H9 (cell line): ENCODE results near the gene BFSP2. TPM values are rescaled to one million over a fixed set of nuclear protein-coding genes. Genes with fewer than 3 reads are reported as not detected.

Experiments
- DNase-seq: peaks from one replicate; pipeline ENCODE4 v3.0.0-alpha.2; 2017
- H2AFZ ChIP-seq: one replicate; pipeline ENCODE4 v1.6.1; 2013; ENCODE audit warnings: mild to moderate bottlenecking, low read length, control low read depth, moderate library complexity
- H2AK5ac ChIP-seq: 2 replicates; pipeline ENCODE4 v1.6.1; 2013; ENCODE audit warnings: low read length, control low read depth, mixed read lengths; ENCODE audit not compliant: insufficient read length
- H2BK120ac ChIP-seq: one replicate; pipeline ENCODE4 v1.6.1; 2013; ENCODE audit warnings: low read depth, mild to moderate bottlenecking, low read length, control low read depth, inconsistent platforms; ENCODE audit not compliant: poor library complexity, severe bottlenecking
- H2BK12ac ChIP-seq: 2 replicates; pipeline ENCODE4 v1.6.1; 2013; ENCODE audit warnings: low read length, control low read depth, mixed read lengths, low read depth; ENCODE audit not compliant: insufficient read length
- H2BK15ac ChIP-seq: 2 replicates; pipeline ENCODE4 v1.6.1; 2013; ENCODE audit warnings: low read depth, low read length, control low read depth
- H2BK20ac ChIP-seq: one replicate; pipeline ENCODE4 v1.6.1; 2013; ENCODE audit warnings: low read depth, mild to moderate bottlenecking, low read length, control low read depth, inconsistent platforms; ENCODE audit not compliant: poor library complexity, severe bottlenecking
- H2BK5ac ChIP-seq: 2 replicates; pipeline ENCODE4 v1.6.1; 2013; ENCODE audit warnings: low read length, control low read depth, mixed read lengths; ENCODE audit not compliant: insufficient read length
- H3K14ac ChIP-seq: 2 replicates; pipeline ENCODE4 v1.6.1; 2013; ENCODE audit warnings: low read length, control low read depth; ENCODE audit not compliant: insufficient read depth
- H3K18ac ChIP-seq: 2 replicates; pipeline ENCODE4 v1.6.1; 2013; ENCODE audit warnings: low read depth, mild to moderate bottlenecking, mixed read lengths, low read length, control low read depth; ENCODE audit not compliant: insufficient read length
- H3K23ac ChIP-seq: 2 replicates; pipeline ENCODE4 v1.6.1; 2013; ENCODE audit warnings: low read length, control low read depth, mixed read lengths, low read depth; ENCODE audit not compliant: insufficient read length
- H3K23me2 ChIP-seq: 2 replicates; pipeline ENCODE4 v1.6.1; 2013; ENCODE audit warnings: low read depth, mild to moderate bottlenecking, mixed read lengths, low read length, control low read depth; ENCODE audit not compliant: insufficient read length, poor library complexity, severe bottlenecking
- H3K27ac ChIP-seq: 2 replicates; pipeline ENCODE4 v1.5.1; 2013; ENCODE audit warnings: low read length, control low read depth, mixed read lengths, low read depth; ENCODE audit not compliant: insufficient read length
- H3K27me3 ChIP-seq: 2 replicates; pipeline ENCODE4 v1.6.1; 2013; ENCODE audit warnings: low read length, control low read depth, inconsistent platforms; ENCODE audit not compliant: insufficient read depth
- H3K4ac ChIP-seq: 2 replicates; pipeline ENCODE4 v1.6.1; 2013; ENCODE audit warnings: low read depth, mild to moderate bottlenecking, control low read depth, inconsistent platforms, low read length, moderate library complexity
- H3K4me1 ChIP-seq: 2 replicates; pipeline ENCODE4 v1.6.1; 2013; ENCODE audit warnings: low read length, control low read depth, inconsistent platforms; ENCODE audit not compliant: insufficient read depth
- H3K4me2 ChIP-seq: 2 replicates; pipeline ENCODE4 v1.6.1; 2013; ENCODE audit warnings: low read length, control low read depth, mixed read lengths; ENCODE audit not compliant: insufficient read length, insufficient read depth
- H3K56ac ChIP-seq: 2 replicates; pipeline ENCODE4 v1.6.1; 2013; ENCODE audit warnings: low read depth, mild to moderate bottlenecking, mixed read lengths, low read length, control low read depth; ENCODE audit not compliant: insufficient read length
- H3K79me1 ChIP-seq: 2 replicates; pipeline ENCODE4 v1.6.1; 2013; ENCODE audit warnings: low read depth, mild to moderate bottlenecking, moderate library complexity, low read length, control low read depth, inconsistent platforms; ENCODE audit not compliant: insufficient read depth, poor library complexity, severe bottlenecking
- H3K79me2 ChIP-seq: 2 replicates; pipeline ENCODE4 v1.6.1; 2013; ENCODE audit warnings: low read length, control low read depth, inconsistent platforms; ENCODE audit not compliant: insufficient read depth
- H3K9ac ChIP-seq: 2 replicates; pipeline ENCODE4 v1.6.1; 2013; ENCODE audit warnings: low read length, control low read depth, mixed read lengths; ENCODE audit not compliant: insufficient read length; ENCODE audit errors: extremely low read depth
- H3K9me3 ChIP-seq: one replicate; pipeline ENCODE4 v1.6.1; 2013; ENCODE audit warnings: low read depth, low read length, inconsistent platforms; ENCODE audit not compliant: control insufficient read depth
- H3T11ph ChIP-seq: one replicate; pipeline ENCODE4 v1.6.1; 2013; ENCODE audit warnings: mild to moderate bottlenecking, low read length, control low read depth, inconsistent platforms
- H4K20me1 ChIP-seq: one replicate; pipeline ENCODE4 v1.6.1; 2013; ENCODE audit not compliant: control insufficient read depth, insufficient read length, insufficient read depth
- H4K5ac ChIP-seq: 2 replicates; pipeline ENCODE4 v1.6.1; 2013; ENCODE audit warnings: low read depth, mild to moderate bottlenecking, mixed read lengths, low read length, control low read depth; ENCODE audit not compliant: insufficient read length
- H4K8ac ChIP-seq: replicated peaks from 2 replicates; pipeline ENCODE4 v1.6.1; 2013; ENCODE audit warnings: low read length, control low read depth, mixed read lengths, low read depth; ENCODE audit not compliant: insufficient read length
- H4K91ac ChIP-seq: 2 replicates; pipeline ENCODE4 v1.6.1; 2013; ENCODE audit warnings: low read depth, mild to moderate bottlenecking, moderate library complexity, mixed read lengths, low read length, control low read depth; ENCODE audit not compliant: insufficient read length
- H3K27ac Mint-ChIP-seq, 3 experiments: 2 replicates in 2 of 3; 3 replicates in 1 of 3; pipeline ENCODE4 v1.8.0; 2020 to 2021; ENCODE audit warnings: mixed read lengths in 3 of 3, mild to moderate bottlenecking in 1 of 3, moderate library complexity in 1 of 3
- H3K27me3 Mint-ChIP-seq: 2 replicates; pipeline ENCODE4 v1.8.0; 2021; ENCODE audit warnings: low read depth, mild to moderate bottlenecking, moderate library complexity, mixed read lengths
- H3K36me3 Mint-ChIP-seq, 3 experiments: 2 replicates in 2 of 3; 3 replicates in 1 of 3; pipeline ENCODE4 v1.8.0; 2020 to 2021; ENCODE audit warnings: low read depth in 3 of 3, mixed read lengths in 3 of 3; ENCODE audit not compliant: insufficient read depth in 1 of 3
- H3K4me1 Mint-ChIP-seq, 2 experiments: 2 replicates each; pipeline ENCODE4 v1.8.0; 2020; ENCODE audit warnings: mixed read lengths in 2 of 2
- H3K4me3 Mint-ChIP-seq, 2 experiments: 2 replicates in 1 of 2; 3 replicates in 1 of 2; pipeline ENCODE4 v1.8.0; 2020 to 2021; ENCODE audit warnings: mild to moderate bottlenecking in 2 of 2, mixed read lengths in 2 of 2, moderate library complexity in 1 of 2
- H3K9me3 Mint-ChIP-seq, 2 experiments: 2 replicates in 1 of 2; 3 replicates in 1 of 2; pipeline ENCODE4 v1.8.0; 2020; ENCODE audit warnings: mild to moderate bottlenecking in 2 of 2, mixed read lengths in 2 of 2, moderate library complexity in 1 of 2
- WGBS: extraction: QIAGEN DNeasy Blood & Tissue Kit; methylation state at CpG from one replicate; pipeline ENCODE4 v1.1.7; 2013; ENCODE audit warnings: missing lambda C conversion rate, low lambda C conversion rate, mixed read lengths; ENCODE audit not compliant: insufficient read length; ENCODE audit errors: extremely low coverage; 5-methylcytosine and 5-hydroxymethylcytosine counted together
- total RNA-seq: library from RNA; stranded (reverse); gene quantifications from 2 replicates; pipeline ENCODE4 v1.2.1, GENCODE V29; 2021
- TF ChIP-seq, protein P1 (sequence below): fragments of 200-600 bp; sonication (generic); conservative IDR thresholded peaks from 3 replicates; pipeline ENCODE4 v1.8.0; 2021; ENCODE audit warnings: antibody characterized with exemption, mild to moderate bottlenecking

BFSP2 gene
- total RNA-seq, 1 experiment from 2014 or later = not detected

DNA sequence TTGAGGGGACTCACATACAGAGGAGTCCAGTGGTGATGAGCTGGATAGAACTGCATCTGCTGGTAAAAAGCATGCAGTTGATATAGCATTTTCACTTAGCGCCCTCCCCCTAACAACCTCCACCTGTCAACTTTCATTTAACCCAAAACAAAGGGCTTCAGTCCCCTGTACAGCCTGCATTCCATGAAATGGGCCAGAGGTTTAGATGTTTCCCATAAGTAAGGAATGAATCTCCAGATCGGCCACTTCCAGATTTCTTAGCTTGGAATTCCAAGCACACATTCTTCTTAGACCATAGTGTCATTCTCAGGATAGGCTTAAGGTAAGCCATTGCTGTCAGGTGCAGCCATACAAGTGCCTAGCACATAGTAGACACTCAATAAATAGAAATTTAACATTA, 32.9 kb upstream of the BFSP2 start:
- no peak overlapping the region for H2BK20ac ChIP-seq
- no peak overlapping the region for H3K27ac Mint-ChIP-seq
- H3K27me3 Mint-ChIP-seq = no peaks in the 10 kb centered on the region
- no peak overlapping the region for H3K14ac ChIP-seq
- no peaks in the 10 kb centered on the region; the same call in 1 of the 2 replicates for H3K27me3 ChIP-seq
- H3K36me3 Mint-ChIP-seq = no peaks in the 10 kb centered on the region
- H3K9me3 Mint-ChIP-seq = no peaks in the 10 kb centered on the region
- no peak overlapping the region for H2AFZ ChIP-seq
- no peak overlapping the region for H2BK120ac ChIP-seq
- no peak overlapping the region for H4K8ac ChIP-seq
- no peaks in the 10 kb centered on the region for H3K79me1 ChIP-seq
- no peak overlapping the region for H3K18ac ChIP-seq
- H3K4me1 ChIP-seq = peaks cover 2% of the 10 kb centered on the region; the same call in 1 of the 2 replicates
- H3K56ac ChIP-seq = no peak overlapping the region
- H4K20me1 ChIP-seq = no peaks in the 10 kb centered on the region
- H4K91ac ChIP-seq = no peak overlapping the region
- no peak overlapping the region for H3K27ac ChIP-seq
- no peaks in the 10 kb centered on the region for H3K79me2 ChIP-seq
- WGBS = no CpG with 5 or more reads among the region's 2 CpGs
- no peak overlapping the region for H3K23ac ChIP-seq
- H3K9me3 ChIP-seq = no peaks in the 10 kb centered on the region
- no peak overlapping the region for H3K4me3 Mint-ChIP-seq
- no peak overlapping the region for H4K5ac ChIP-seq
- TF ChIP-seq, protein P1, sequence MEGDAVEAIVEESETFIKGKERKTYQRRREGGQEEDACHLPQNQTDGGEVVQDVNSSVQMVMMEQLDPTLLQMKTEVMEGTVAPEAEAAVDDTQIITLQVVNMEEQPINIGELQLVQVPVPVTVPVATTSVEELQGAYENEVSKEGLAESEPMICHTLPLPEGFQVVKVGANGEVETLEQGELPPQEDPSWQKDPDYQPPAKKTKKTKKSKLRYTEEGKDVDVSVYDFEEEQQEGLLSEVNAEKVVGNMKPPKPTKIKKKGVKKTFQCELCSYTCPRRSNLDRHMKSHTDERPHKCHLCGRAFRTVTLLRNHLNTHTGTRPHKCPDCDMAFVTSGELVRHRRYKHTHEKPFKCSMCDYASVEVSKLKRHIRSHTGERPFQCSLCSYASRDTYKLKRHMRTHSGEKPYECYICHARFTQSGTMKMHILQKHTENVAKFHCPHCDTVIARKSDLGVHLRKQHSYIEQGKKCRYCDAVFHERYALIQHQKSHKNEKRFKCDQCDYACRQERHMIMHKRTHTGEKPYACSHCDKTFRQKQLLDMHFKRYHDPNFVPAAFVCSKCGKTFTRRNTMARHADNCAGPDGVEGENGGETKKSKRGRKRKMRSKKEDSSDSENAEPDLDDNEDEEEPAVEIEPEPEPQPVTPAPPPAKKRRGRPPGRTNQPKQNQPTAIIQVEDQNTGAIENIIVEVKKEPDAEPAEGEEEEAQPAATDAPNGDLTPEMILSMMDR = no peak
- no peak overlapping the region for H3K4me2 ChIP-seq
- H3K9ac ChIP-seq = no peak overlapping the region
- DNase-seq = no peak
- H2BK12ac ChIP-seq = no peak overlapping the region
- no peak overlapping the region for H2BK15ac ChIP-seq
- peaks cover 12% of the 10 kb centered on the region in 2 experiments for H3K4me1 Mint-ChIP-seq
- no peak overlapping the region for H3T11ph ChIP-seq
- no peak overlapping the region for H2AK5ac ChIP-seq
- no peaks in the 10 kb centered on the region for H3K23me2 ChIP-seq
- H3K4ac ChIP-seq = no peak overlapping the region
- H2BK5ac ChIP-seq = no peak overlapping the region
